22Rv1 (cell line): ENCODE measurements around the gene SEPTIN12.

ENCODE experiments used
- H3K27ac ChIP-seq: fragments of 450-650 bp; 2 replicates; pipeline ENCODE4 v1.5.1; 2017
- ZFX ChIP-seq: fragments of 450-650 bp; IDR thresholded peaks from 2 replicates; pipeline ENCODE4 v1.6.1; 2017; ENCODE audit warnings: antibody characterized with exemption, borderline replicate concordance
- TF ChIP-seq, protein P1 (sequence below): fragments of 450-650 bp; IDR thresholded peaks from 2 replicates; pipeline ENCODE4 v1.5.1; 2017; ENCODE audit warnings: mild to moderate bottlenecking

The SEPTIN12 gene

DNA sequence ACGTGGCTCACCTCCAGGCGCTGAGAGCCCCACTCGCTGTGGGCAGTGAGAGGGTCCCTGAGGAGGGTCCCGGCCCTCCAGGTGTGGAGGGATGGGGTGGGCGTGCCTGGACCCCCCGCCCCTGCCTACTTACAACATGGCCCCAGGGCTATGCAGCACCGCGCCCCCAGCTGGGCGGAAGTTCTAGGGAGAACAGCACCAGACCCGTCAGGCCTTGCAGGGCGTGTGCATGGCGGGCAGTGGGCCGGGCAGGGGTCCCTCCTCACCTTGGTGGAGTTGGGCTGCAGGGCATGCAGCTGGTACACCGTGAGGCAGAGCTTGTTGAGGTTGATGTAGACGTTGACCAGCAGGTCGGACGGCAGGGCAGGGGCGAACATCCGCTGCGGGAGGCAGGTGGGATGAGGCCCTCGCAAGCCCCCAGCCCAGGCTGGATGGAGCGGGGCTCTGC, 9.7 kb upstream of the SEPTIN12 start:
- TF ChIP-seq, protein P1, sequence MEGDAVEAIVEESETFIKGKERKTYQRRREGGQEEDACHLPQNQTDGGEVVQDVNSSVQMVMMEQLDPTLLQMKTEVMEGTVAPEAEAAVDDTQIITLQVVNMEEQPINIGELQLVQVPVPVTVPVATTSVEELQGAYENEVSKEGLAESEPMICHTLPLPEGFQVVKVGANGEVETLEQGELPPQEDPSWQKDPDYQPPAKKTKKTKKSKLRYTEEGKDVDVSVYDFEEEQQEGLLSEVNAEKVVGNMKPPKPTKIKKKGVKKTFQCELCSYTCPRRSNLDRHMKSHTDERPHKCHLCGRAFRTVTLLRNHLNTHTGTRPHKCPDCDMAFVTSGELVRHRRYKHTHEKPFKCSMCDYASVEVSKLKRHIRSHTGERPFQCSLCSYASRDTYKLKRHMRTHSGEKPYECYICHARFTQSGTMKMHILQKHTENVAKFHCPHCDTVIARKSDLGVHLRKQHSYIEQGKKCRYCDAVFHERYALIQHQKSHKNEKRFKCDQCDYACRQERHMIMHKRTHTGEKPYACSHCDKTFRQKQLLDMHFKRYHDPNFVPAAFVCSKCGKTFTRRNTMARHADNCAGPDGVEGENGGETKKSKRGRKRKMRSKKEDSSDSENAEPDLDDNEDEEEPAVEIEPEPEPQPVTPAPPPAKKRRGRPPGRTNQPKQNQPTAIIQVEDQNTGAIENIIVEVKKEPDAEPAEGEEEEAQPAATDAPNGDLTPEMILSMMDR, result no peak
- TF ChIP-seq ZFX, result no peak
- H3K27ac ChIP-seq, result no peak overlapping the region

GRCh38 chr16:4796982-4797804, 9.0 kb upstream of the SEPTIN12 start:
- H3K27ac ChIP-seq, result no peak overlapping the region
- no peak for TF ChIP-seq ZFX
- TF ChIP-seq, protein P1, result no peak

GRCh38 chr16:4795828-4796572, 7.9 kb upstream of the SEPTIN12 start:
- H3K27ac ChIP-seq, result no peak overlapping the region
- TF ChIP-seq, protein P1, result no peak
- no peak for TF ChIP-seq ZFX

GRCh38 chr16:4795181-4795827, 7.2 kb upstream of the SEPTIN12 start, which contains the start of gene SMIM22:
Gene SMIM22 (plus strand): TSS chr16:4795369. CDS start chr16:4795735, 366 bp downstream.
- no peak for TF ChIP-seq ZFX
- TF ChIP-seq, protein P1, result no peak
- no peak within 1 kb of the TSS for H3K27ac ChIP-seq

DNA sequence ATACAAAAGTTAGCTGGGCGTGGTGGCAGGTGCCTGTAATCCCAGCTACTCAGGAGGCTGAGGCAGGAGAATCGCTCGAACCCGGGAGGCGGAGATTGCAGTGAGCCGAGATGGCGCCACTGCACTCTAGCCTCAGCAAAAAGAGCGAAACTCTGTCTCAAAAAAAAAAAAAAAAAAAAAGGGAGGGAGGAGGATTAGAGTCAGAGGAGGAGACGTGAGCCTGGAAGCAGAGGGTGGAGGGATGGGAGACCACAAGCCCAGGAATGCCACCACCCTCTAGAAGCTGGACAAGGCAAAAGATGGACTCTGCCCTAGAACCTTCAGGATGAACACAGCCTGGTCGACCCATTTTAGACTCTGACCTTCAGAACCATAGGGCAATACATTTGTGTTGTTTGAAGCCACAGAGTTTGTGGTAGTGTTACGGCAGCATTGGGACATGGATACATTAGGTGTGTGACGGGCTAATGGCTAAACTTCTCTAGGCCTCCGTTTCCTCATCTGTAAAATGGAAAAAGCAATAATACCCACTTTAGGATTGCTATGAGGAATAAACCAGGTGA, 4.9 kb upstream of the SEPTIN12 start:
- no peak for TF ChIP-seq ZFX
- TF ChIP-seq, protein P1, result no peak
- no peak overlapping the region for H3K27ac ChIP-seq

- H3K27ac ChIP-seq, result no peak overlapping the region
- TF ChIP-seq, protein P1, result no peak
- no peak for TF ChIP-seq ZFX
Observed at GRCh38 chr16:4790871-4791270, 2.7 kb upstream of the SEPTIN12 start.
